Measurements from ENCODE around the gene MICAL3.

GRCh38 chr22:17767233-17768065, 256.9 kb downstream of the MICAL3 start:
- TF ChIP-seq CTCF (IDR thresholded peaks at IDR 0.05; ENCODE audit: insufficient read depth, low read length) (no peak), SPI1 (IDR thresholded peaks at IDR 0.05; ENCODE audit: borderline replicate concordance, low read depth) (no peak), GABPA (IDR thresholded peaks at IDR 0.05; ENCODE audit: low read depth) (no peak), REST (IDR thresholded peaks at IDR 0.05; ENCODE audit: insufficient replicate concordance, low read depth) (no peak)
